Pancreas (tissue), 10 donors: ENCODE results near the gene PTPRF. TPM values are rescaled to one million over a fixed set of nuclear protein-coding genes. Genes with fewer than 3 reads are reported as not detected.

Experiments used
- ATAC-seq, 4 donors: fragments of 200-7000 bp; cut with Tn5 transposase; one replicate each; pipeline versions ENCODE4 v1.8.0 to v1.9.1; 2020; ENCODE audit warnings: mild to moderate bottlenecking in 4 of 4, moderate library complexity in 4 of 4
- DNase-seq, 6 donors: peaks; one replicate each; pipeline ENCODE4 v3.0.0-alpha.2; 2020
- FAIRE-seq: peaks from 2 replicates; lab custom pipeline; 2012; peaks lifted over from hg19 to GRCh38; lab: Jason Lieb, UNC
- H3K27ac ChIP-seq, 4 donors: fragments of 200-600 bp; sonication (generic); 1 replicate in 3 of 4; 2 replicates in 1 of 4; pipeline versions ENCODE4 v1.5.0 to v1.8.0; 2020
- H3K27me3 ChIP-seq, 4 donors: fragments of 200-600 bp; one replicate each; pipeline ENCODE4 v1.8.0; 2021
- H3K36me3 ChIP-seq, 3 donors: fragments of 200-600 bp; sonication (generic) in 1 of 3; one replicate each; pipeline versions ENCODE4 v1.5.0 to v1.8.0; 2020 to 2021
- H3K4me1 ChIP-seq, 3 donors: fragments of 200-600 bp; one replicate each; pipeline ENCODE4 v1.8.0; 2021
- H3K4me3 ChIP-seq, 4 donors: fragments of 200-600 bp; sonication (generic) in 2 of 4; one replicate each; pipeline versions ENCODE4 v1.5.0 to v1.8.0; 2020 to 2021
- H3K9me3 ChIP-seq, 4 donors: fragments of 200-600 bp; one replicate each; pipeline ENCODE4 v1.8.0; 2021
- WGBS, 2 donors: extraction: QIAGEN DNeasy Blood & Tissue Kit; methylation state at CpG; one replicate each; pipeline ENCODE4 v1.1.7; 2013; 5-methylcytosine and 5-hydroxymethylcytosine counted together
- intact Hi-C, 3 donors: fragments of 100-400 bp; cut with DNase I; formaldehyde crosslinking; loops; one replicate each; pipeline versions ENCODE4 v1.11.1 to v1.14.2; 2022
- polyA plus RNA-seq, 2 donors: library from polyadenylated mRNA; stranded (reverse); fragments of 200-250 nt; gene quantifications; one replicate each; pipeline ENCODE4 v1.2.3, GENCODE V29; 2013
- total RNA-seq, 6 donors: library from RNA; stranded (reverse); fragmentation: NEBNext Ultra II Directional in 4 of 6; extraction: Animal tissue kit (Norgen Biotek cat#: 25700) in 4 of 6; gene quantifications; one replicate each; pipeline versions ENCODE4 v1.2.1 to v1.2.4, GENCODE V29; 2021 to 2023
- TF ChIP-seq, protein P1 (sequence below), 4 donors: fragments of 200-600 bp; sonication (generic) in 3 of 4; IDR thresholded peaks; one replicate each; pipeline versions ENCODE4 v1.5.0 to v1.8.0; 2021; ENCODE audit warnings: antibody characterized with exemption in 4 of 4
- donor health status: healthy with polysubstance abuse.
- donor health status: DM: no; HTN: no; CAD: no; lungs with moderate emphysema.
- donor health status: DM: no; HTN: no; CAD: no.
- donor health status: control.
- donor health status: control.
- donor health status: Bipolar disorder and iron deficiency.
- donor health status: DM: yes; HTN: yes; CAD: no.
- donor health status: DM: no; HTN: no; CAD: no.
- donor health status: DM: no; HTN: no; CAD: no.
- donor health status: DM: yes; HTN: yes; CAD: no.

The PTPRF gene
- total and polyA plus RNA-seq, 8 donors = 42.9 to 210 (median 129) TPM

- Histone ChIP-seq H3K27ac (peak overlapping the region; percentile 81 to 95 (median 88)), H3K9me3 (no peaks in the 10 kb centered on the region), H3K27me3 (no peaks in the 10 kb centered on the region), H3K36me3 (peaks cover 0 to 9% (median 0%) of the 10 kb centered on the region in 3 donors), H3K4me3 (peak overlapping the region in 2 of 4 donors; percentile 19 to 36), H3K4me1 (peaks cover 65 to 81% (median 80%) of the 10 kb centered on the region in 3 donors)
- WGBS, 2 donors = 4 to 7% methylated on average over 19 to 30 of the region's 30 CpGs
- FAIRE-seq (no peak), DNase-seq (peak; percentile 95 to 97 (median 96)), ATAC-seq (peak; percentile 67 to 81 (median 74))
- TF ChIP-seq, protein P1, sequence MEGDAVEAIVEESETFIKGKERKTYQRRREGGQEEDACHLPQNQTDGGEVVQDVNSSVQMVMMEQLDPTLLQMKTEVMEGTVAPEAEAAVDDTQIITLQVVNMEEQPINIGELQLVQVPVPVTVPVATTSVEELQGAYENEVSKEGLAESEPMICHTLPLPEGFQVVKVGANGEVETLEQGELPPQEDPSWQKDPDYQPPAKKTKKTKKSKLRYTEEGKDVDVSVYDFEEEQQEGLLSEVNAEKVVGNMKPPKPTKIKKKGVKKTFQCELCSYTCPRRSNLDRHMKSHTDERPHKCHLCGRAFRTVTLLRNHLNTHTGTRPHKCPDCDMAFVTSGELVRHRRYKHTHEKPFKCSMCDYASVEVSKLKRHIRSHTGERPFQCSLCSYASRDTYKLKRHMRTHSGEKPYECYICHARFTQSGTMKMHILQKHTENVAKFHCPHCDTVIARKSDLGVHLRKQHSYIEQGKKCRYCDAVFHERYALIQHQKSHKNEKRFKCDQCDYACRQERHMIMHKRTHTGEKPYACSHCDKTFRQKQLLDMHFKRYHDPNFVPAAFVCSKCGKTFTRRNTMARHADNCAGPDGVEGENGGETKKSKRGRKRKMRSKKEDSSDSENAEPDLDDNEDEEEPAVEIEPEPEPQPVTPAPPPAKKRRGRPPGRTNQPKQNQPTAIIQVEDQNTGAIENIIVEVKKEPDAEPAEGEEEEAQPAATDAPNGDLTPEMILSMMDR (IDR thresholded peaks at IDR 0.05) = no peak
- intact Hi-C loops = no loop called here
These were observed 19.4 kb downstream of the PTPRF start for GRCh38 chr1:43549921-43550597.

- WGBS, 2 donors = 39 to 44% methylated on average over 15 of the region's 15 CpGs
- H3K27ac ChIP-seq = peak overlapping the region; percentile 81 to 95 (median 88)
- TF ChIP-seq, protein P1 (IDR thresholded peaks at IDR 0.05) = no peak
- peak overlapping the region in 2 of 4 donors; percentile 19 to 36 for H3K4me3 ChIP-seq
- no peaks in the 10 kb centered on the region for H3K27me3 ChIP-seq
- no peaks in the 10 kb centered on the region for H3K9me3 ChIP-seq
- peak in 2 of 4 donors; percentile 0 for ATAC-seq
- H3K4me1 ChIP-seq = peaks cover 59 to 75% (median 74%) of the 10 kb centered on the region in 3 donors
- no peak for FAIRE-seq
- DNase-seq = peak in 1 of 6 donors; percentile 34
- H3K36me3 ChIP-seq = peaks cover 0 to 10% (median 0%) of the 10 kb centered on the region in 3 donors
- intact Hi-C loops = no loop called here
These were observed 20.0 kb downstream of the PTPRF start for GRCh38 chr1:43550598-43551246.

DNA sequence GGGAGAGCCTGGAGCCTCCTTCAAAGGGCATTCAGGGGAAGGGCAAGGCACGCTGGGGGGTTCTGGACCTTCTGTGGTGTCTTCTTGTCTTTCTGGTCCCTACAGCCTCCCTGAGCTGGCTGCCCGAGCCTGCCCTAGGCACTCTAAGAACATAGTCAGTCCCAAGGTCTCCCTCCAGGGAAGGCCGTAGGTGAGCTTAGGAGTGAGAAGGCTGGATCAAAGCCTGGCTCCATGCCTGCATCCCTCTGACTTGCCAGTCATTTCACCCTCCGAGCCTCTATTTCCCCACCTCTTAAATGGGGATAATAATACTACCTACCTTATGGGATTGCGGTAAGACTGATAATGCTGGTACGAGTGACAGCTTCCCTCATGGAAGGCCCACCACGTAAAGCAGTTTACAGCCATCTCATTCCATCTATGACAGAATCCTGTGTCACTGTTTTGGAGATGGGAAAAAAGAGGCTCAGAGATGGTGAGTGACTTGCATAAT is 20.8 kb downstream of the PTPRF start:
- Histone ChIP-seq H3K36me3 (peaks cover 0 to 14% (median 0%) of the 10 kb centered on the region in 3 donors), H3K4me3 (no peak overlapping the region), H3K9me3 (no peaks in the 10 kb centered on the region), H3K27ac (peak overlapping the region; percentile 81 to 95 (median 88)), H3K4me1 (peaks cover 59 to 68% (median 68%) of the 10 kb centered on the region in 3 donors), H3K27me3 (no peaks in the 10 kb centered on the region)
- no peak for ATAC-seq
- peak in 1 of 6 donors; percentile 35 for DNase-seq
- 47 to 49% methylated on average over 7 of the region's 7 CpGs for WGBS, 2 donors
- TF ChIP-seq, protein P1 (IDR thresholded peaks at IDR 0.05) = no peak
- FAIRE-seq = no peak
- intact Hi-C loops = no loop called here

DNA sequence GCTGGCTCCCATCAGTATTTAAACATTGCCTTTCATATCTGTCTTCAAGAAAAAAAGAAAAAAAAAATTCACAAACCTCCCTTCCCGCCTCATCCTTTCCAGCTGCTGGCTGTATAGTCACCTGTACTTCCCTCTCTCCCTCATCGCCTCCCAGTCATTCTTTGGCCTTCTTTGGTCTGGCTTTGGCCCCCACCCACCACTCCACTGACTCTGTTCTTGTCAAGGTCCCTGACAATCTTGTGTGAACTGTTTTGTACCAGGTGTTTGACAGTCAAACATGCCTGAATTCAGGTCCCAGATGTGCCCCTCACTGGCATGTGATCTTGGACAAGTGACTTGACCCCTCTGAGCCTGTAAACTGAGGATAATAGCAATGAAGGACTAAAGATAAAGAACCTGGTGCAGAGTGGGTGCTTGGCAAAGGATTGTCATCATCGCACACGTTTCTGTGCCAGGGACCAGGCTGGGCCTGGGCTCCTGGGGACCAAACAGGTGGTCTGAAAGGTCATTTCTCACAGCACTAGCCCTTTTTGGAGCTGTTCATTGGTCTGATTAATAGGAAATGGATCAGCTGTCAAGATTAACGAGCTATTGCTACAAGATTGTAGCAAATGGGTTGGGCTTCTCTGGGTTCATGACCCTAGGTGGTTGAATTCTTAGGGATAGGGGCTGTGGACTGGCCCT is 21.5 kb downstream of the PTPRF start:
- FAIRE-seq = no peak
- peak; percentile 4 to 24 (median 8) for ATAC-seq
- DNase-seq = peak in 3 of 6 donors; percentile 53 to 63 (median 57)

More for the DNA sequence above, 21.5 kb downstream of the PTPRF start:
- H3K9me3 ChIP-seq = no peaks in the 10 kb centered on the region
- TF ChIP-seq, protein P1 (IDR thresholded peaks at IDR 0.05) = no peak
- intact Hi-C loops = no loop called here
- 25% methylated on average over 5 of the region's 5 CpGs for WGBS, 2 donors
- peaks cover 0 to 14% (median 0%) of the 10 kb centered on the region in 3 donors for H3K36me3 ChIP-seq
- peak overlapping the region; percentile 38 to 95 (median 86) for H3K27ac ChIP-seq
- no peak overlapping the region for H3K4me3 ChIP-seq
- peaks cover 58 to 61% (median 61%) of the 10 kb centered on the region in 3 donors for H3K4me1 ChIP-seq
- no peaks in the 10 kb centered on the region for H3K27me3 ChIP-seq
